Anterior cingulate cortex (tissue), 58 donors: ENCODE results near the gene LYPLAL1.
"Not testable (repeated sequence)": the region's sequence is repeated elsewhere in the genome, so short reads cannot be mapped to it uniquely, and the experiment has no call there.

ENCODE experiments used
- DNase-seq, 58 donors: peaks; one replicate each; lab custom pipeline; 2025; lab: John Stamatoyannopoulos, UW

LYPLAL1 gene

DNA sequence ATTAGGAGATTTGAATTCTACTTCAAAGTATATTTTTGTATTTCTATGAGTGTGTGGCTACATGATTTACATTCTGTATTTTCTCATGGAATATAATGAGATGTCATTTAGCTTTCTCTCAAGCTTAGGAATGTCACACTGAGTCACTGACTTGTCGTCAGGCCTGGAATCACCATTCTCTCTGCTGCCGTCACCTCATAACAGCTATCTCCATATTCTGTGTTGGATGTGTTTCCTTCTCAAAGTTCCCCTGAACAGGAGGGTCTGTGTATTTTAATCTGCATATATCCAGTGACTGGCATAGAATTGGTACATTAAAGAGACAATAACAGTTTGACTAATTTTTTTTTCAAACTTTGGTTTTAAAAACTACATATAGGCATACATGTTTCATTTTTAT is 35.9 kb downstream of the LYPLAL1 start:
- DNase-seq, result no peak

DNA sequence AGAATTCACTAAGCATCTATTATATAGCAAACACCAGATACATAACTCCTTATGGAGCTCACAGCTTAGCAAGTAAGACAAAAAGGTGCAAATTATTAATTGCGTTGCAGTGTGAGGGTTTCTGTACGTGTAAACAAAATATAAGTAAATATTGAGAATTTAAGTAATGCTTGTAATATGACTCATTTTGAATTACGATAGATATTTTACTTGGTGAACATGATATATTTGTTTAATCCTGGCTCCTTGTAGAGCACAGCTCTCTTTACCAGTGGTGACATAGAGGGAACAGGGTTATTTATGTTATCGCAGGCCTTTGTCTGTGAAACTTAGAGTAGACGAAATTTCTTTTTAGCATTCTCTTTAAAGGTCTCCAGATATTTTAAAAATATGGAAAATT is 36.4 kb downstream of the LYPLAL1 start:
- DNase-seq, result no peak

DNA sequence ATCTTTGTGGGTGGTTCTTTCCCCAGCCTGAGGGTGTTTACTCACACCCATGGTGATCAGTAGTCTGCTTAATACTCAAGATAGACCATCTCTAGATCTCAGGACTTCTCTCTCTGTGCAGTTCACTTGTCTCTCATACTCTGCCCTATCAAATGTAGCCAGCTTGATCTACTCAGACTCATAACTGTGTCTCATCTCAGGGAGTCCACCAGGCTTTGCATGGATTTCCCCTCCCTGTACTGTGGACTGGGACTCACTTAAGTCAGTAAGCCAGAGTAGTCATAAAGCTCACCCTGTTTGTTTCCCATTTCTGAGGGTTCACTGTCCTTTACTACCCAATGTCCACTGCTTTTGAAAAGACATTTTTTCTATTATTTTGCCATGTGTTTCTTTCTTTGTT is 41.8 kb downstream of the LYPLAL1 start:
- no peak for DNase-seq

- no peak for DNase-seq
These were observed 47.3 kb downstream of the LYPLAL1 start for GRCh38 chr1:219220945-219221344.

- no peak for DNase-seq
These were observed 49.8 kb downstream of the LYPLAL1 start for GRCh38 chr1:219223496-219223895.

DNA sequence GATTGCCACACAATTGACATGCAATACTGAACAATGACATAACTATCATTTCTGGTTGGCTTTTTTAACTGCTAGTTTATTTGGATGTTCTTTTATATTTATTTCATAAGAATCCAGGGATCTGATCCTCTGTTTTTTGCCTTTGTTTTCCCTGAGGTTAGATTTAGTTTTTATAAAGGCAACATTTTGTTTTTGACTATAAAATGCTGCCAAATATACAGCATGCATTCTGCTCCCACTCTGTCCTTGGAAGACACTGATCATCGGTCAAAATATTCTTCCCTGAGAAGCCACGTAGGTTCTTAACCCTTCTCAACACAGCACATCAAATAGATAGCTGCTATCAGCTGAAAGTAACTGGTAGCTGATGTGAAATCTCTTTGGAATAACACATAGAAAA is 52.5 kb downstream of the LYPLAL1 start:
- DNase-seq, result no peak

DNA sequence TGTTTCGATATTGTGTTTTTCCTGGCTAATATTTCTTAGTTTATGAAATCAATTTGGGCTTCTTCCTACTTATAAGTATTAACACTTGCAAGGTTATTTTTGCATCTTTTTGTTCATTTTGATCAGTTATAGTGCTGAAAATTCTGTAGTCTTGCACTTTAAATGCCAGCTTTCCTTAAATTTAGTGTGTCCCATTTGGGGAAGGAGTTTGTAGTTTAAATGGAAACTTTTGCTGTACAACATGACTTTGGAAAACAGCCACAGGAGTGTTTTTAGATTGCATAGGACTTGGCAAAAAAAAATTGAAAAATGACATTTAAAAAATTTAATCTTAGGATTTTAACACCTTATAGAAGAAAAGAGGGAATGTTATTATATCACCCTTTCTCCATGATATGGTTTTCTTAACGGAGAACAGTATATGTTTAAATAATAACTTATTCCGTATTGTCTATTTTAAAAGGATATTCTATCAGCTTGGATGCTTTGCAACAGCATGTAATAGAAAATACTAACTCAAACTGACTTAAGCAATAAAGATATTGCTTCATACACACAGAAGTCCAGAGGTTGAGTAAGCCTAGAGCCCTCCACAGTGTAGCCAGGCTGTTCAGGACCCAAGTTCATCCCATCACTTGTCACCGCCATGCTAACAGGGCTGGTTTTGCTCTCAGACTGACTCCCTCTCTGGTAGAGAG is 53.8 kb downstream of the LYPLAL1 start:
- DNase-seq, result no peak

DNA sequence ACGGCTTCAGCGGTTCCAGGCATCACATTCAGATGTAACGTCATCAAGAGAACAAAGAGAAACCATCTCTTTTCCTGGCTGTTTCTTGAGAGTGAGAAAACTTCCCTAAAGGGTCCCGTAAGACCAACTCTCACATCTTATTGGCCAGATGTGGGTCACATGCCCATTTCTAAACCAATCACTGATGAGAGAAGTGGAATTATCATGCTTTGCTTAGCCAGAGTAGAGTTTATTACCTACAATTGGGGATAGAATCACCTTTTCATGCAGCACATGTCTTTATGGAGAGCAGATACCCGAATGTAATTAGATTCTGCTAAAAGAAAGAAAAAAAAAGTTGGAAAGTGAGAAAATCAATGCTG is 54.4 kb downstream of the LYPLAL1 start:
- DNase-seq, result no peak

DNA sequence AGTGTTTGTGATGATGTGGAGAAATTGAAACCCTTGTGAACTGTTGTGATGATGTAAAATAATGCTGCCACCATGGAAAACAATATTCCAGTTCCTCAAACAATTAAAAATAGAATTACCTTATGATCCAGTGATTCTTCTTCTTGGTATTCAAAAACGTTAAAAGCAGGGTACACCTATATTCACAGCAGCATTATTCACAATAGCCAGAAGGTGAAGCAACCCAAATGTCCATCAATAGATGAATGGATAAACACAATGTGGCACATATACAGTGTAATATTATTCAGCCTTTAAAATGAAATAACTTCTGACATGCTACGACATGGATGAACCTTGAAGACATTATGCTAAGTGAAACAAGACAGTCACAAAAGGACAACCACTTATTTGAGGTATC is 59.2 kb downstream of the LYPLAL1 start:
- no peak for DNase-seq

- DNase-seq, result no peak
These were observed 62.3 kb downstream of the LYPLAL1 start for GRCh38 chr1:219235903-219236481.

DNA sequence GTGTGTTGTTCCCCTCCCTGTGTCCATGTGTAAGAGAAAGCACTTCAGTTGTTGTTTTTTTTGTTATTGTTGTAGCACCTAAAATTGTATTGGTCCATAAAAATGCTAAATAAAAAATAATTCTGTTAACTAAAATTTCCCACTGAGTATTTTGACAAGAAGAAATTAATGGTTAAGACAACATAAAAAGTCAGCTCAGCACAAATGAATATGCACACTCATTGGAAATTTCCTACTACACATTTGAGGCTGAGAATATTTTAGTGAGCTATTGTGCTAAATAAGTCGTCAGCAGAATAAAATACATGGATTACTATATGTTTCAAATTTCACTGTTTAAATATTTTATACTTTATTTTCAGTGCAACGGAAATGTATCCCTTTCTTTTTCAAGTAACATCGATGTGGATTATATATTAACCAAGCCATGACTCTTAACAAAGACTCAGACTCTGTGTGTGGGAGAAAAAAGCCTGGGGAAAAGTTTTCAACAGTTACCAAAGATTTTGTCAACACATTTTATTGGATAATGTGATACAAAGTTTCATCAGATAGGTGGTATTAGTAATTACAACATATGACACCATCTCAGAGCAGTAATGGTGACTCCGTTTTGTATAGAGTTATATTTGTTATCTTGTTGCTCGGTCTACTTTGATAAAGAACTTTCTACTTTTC is 63.4 kb downstream of the LYPLAL1 start:
- no peak for DNase-seq

DNA sequence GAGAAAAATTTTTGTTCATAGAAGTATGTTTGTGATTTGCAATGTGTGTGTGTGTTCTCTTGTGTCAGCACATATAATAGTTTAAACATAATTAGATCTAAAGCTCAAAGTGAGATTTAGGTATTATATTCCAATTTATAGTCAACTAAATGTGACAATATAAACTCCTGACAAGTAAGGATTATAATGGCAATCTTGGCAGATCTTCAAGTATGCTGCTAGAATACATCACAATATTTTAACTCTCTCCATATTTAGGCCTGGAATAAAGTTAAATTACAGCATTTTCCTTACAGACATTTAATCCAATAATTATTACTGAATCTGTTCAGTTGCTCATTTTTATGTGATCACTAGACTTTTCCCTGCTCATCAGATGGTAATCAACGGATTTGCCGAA is 65.8 kb downstream of the LYPLAL1 start:
- no peak for DNase-seq

DNA sequence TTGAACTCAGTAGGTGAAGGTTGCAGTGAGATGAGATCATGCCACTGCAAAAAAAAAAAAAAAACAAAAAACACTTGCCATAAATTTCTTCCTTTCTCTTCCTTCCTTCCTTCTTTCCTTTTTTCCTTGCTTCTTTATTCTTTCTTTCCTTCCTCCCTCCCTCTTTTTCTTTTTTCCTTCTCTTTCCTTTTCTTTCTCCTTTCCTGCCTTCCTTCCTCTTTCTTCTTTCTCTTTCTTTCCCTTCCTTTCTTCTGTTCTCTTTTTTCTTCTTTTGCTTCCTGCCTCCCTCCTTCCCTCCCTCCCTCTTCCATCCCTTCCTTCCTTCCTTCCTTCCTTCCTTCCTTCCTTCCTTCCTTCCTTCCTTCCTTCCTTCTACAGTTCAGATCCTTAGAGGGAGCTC is 71.2 kb downstream of the LYPLAL1 start:
- DNase-seq, result no peak

DNA sequence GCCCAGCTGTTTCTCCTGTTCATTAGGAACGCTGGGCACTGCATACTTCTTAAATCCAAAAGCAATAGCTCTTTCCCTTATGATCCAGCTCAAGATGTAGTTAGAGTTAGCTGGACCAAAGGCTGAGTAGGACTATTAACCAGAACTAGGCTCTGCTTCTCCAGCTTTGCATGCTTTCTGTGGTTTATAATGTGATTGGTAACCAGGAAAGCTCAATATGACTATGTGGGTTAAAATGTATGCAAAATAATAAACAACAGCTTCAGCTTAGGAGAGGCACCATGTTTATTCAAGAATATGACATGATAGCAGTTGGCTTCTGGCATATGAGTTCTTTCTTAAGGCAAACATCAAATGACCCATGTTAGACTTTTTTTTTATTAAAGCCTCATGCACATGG is 73.8 kb downstream of the LYPLAL1 start:
- DNase-seq, result no peak

DNA sequence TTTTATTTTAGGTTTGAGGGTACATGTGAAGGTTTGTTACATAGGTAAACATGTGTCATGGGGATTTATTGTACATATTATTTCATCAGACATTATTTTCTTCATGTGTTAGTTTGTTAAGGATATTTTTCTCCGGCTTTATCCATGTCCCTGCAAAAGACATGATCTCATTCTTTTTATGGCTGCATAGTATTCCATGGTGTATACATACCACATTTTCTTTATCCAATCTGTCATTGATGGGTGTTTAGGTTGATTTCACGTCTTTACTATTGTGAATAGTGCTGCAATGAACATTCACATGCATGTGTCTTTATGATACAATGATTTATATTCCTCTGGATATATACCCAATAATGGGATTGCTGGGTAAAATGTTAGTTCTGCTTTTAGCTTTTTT is 76.8 kb downstream of the LYPLAL1 start:
- not testable (repeated sequence) for DNase-seq

DNA sequence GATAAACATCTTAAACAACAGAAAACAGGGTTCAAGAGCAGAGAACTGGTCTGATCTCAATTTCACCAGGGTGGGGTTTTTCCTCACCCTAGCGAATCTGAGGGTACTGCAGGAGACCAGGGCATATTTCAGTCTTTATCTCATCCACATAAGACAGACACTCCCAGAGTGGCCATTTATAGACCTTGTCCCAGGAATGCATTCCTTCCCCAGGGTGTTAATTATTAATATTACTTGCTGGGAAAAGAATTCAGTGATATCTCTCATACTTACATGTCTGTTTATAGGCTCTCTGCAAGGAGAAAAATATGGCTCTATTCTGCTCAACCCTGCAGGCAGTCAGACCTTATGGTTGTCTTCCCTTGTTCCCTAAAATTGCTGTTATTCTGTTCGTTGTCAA is 84.1 kb downstream of the LYPLAL1 start:
- no peak for DNase-seq

DNA sequence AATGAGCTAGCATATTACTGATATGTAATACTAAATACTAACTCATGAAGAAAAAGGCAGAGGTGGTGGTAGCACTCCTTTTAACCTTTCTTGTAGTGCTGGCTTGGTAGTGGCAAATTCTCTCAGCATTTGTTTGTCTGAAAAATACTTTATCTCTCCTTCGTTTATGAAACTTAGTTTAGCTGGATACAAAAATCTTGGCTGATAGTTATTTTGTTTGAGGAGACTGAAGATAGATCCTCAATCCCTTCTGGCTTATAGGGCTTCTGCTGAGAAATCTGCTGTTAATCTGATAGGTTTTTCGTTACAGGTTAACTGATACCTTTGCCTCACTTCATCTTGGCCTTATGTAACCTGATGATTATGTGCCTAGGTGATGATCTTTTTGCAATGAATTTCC is 87.8 kb downstream of the LYPLAL1 start:
- no peak for DNase-seq
